ENCODE results near the gene MTMR10.

The MTMR10 gene

GRCh38 chr15:30958219-30958618, 33.2 kb downstream of the MTMR10 start:
- no peak overlapping the region for H3K4me3 ChIP-seq (ENCODE audit: low read depth, low read length)
- in situ Hi-C loops (cut with HindIII; ENCODE audit: low sequenced_read_pairs): no loop called here
- TF ChIP-seq CTCF (IDR thresholded peaks at IDR 0.05; ENCODE audit: low read depth, low read length): no peak
- DNase-seq (ENCODE audit: low read depth, low spot score): no peak

GRCh38 chr15:30956216-30957124, 35.0 kb downstream of the MTMR10 start:
- in situ Hi-C loops (cut with HindIII; ENCODE audit: low sequenced_read_pairs): no loop called here
- no peak for TF ChIP-seq CTCF (IDR thresholded peaks at IDR 0.05; ENCODE audit: low read depth, low read length)
- no peak for DNase-seq (ENCODE audit: low read depth, low spot score)
- H3K4me3 ChIP-seq (ENCODE audit: low read depth, low read length): no peak overlapping the region

GRCh38 chr15:30954674-30955073, 36.8 kb downstream of the MTMR10 start:
- TF ChIP-seq CTCF (IDR thresholded peaks at IDR 0.05; ENCODE audit: low read depth, low read length): no peak
- in situ Hi-C loops (cut with HindIII; ENCODE audit: low sequenced_read_pairs): no loop called here
- DNase-seq (ENCODE audit: low read depth, low spot score): no peak
- H3K4me3 ChIP-seq (ENCODE audit: low read depth, low read length): no peak overlapping the region

GRCh38 chr15:30953731-30954378, 37.6 kb downstream of the MTMR10 start:
- no peak for TF ChIP-seq CTCF (IDR thresholded peaks at IDR 0.05; ENCODE audit: low read depth, low read length)
- peak; percentile 83 for DNase-seq (ENCODE audit: low read depth, low spot score)

GRCh38 chr15:30953183-30953582, 38.2 kb downstream of the MTMR10 start:
- no peak overlapping the region for H3K4me3 ChIP-seq (ENCODE audit: low read depth, low read length)
- no peak for DNase-seq (ENCODE audit: low read depth, low spot score)
- in situ Hi-C loops (cut with HindIII; ENCODE audit: low sequenced_read_pairs): no loop called here
- TF ChIP-seq CTCF (IDR thresholded peaks at IDR 0.05; ENCODE audit: low read depth, low read length): no peak

More at GRCh38 chr15:30953731-30954378, 37.6 kb downstream of the MTMR10 start:
- H3K4me3 ChIP-seq (ENCODE audit: low read depth, low read length): no peak overlapping the region
- in situ Hi-C loops (cut with HindIII; ENCODE audit: low sequenced_read_pairs): no loop called here

GRCh38 chr15:30943654-30944335, 47.6 kb downstream of the MTMR10 start:
- in situ Hi-C loops (cut with HindIII; ENCODE audit: low sequenced_read_pairs): no loop called here
- no peak for TF ChIP-seq CTCF (IDR thresholded peaks at IDR 0.05; ENCODE audit: low read depth, low read length)
- DNase-seq (ENCODE audit: low read depth, low spot score): peak; percentile 27
- no peak overlapping the region for H3K4me3 ChIP-seq (ENCODE audit: low read depth, low read length)
